Keratinocyte (primary cell): ENCODE measurements around the gene CST7. TPM values are rescaled to one million over a fixed set of nuclear protein-coding genes. Genes with fewer than 3 reads are reported as not detected.

Experiments
- DNase-seq: peaks from one replicate; pipeline ENCODE4 v3.0.0-alpha.2; 2011; ENCODE audit warnings: low read depth, missing footprints, low spot score
- FAIRE-seq: peaks from 2 replicates; lab custom pipeline; 2011; peaks lifted over from hg19 to GRCh38; lab: Jason Lieb, UNC
- H2AFZ ChIP-seq: 2 replicates; pipeline ENCODE4 v1.6.0; 2012; ENCODE audit warnings: low read length, control low read depth, inconsistent platforms; ENCODE audit not compliant: control insufficient read depth
- H3K27ac ChIP-seq: 2 replicates; pipeline ENCODE4 v1.5.1; 2011; ENCODE audit warnings: low read length; ENCODE audit not compliant: control insufficient read depth, insufficient read depth
- H3K27me3 ChIP-seq: 3 replicates; pipeline ENCODE4 v1.6.0; 2011; ENCODE audit warnings: low read length; ENCODE audit not compliant: control insufficient read depth, insufficient read depth; ENCODE audit errors: extremely low read depth
- H3K36me3 ChIP-seq, 2 experiments: 2 replicates in 1 of 2; 3 replicates in 1 of 2; pipeline ENCODE4 v1.5.1; 2011; ENCODE audit warnings: low read length in 2 of 2, mild to moderate bottlenecking in 1 of 2; ENCODE audit not compliant: control insufficient read depth in 2 of 2, insufficient read depth in 2 of 2; ENCODE audit errors: extremely low read depth in 1 of 2
- H3K4me1 ChIP-seq: 3 replicates; pipeline ENCODE4 v1.5.1; 2011; ENCODE audit warnings: low read length; ENCODE audit not compliant: control insufficient read depth, insufficient read depth; ENCODE audit errors: extremely low read depth
- H3K4me2 ChIP-seq: 3 replicates; pipeline ENCODE4 v1.6.0; 2011; ENCODE audit warnings: low read depth, low read length; ENCODE audit not compliant: control insufficient read depth, insufficient read depth; ENCODE audit errors: extremely low read depth
- H3K4me3 ChIP-seq, 3 experiments: fragments of 200-600 bp in 1 of 3; sonication (generic) in 1 of 3; 2 replicates in 2 of 3; 3 replicates in 1 of 3; pipeline ENCODE4 v1.5.1; 2011 to 2016; ENCODE audit warnings: low read length in 3 of 3, mild to moderate bottlenecking in 3 of 3, control low read depth in 2 of 3, inconsistent platforms in 1 of 3, low read depth in 1 of 3, mixed read lengths in 1 of 3, mixed run types in 1 of 3, moderate library complexity in 1 of 3; ENCODE audit not compliant: control insufficient read depth in 2 of 3, insufficient read depth in 2 of 3; ENCODE audit errors: extremely low read depth in 1 of 3
- H3K79me2 ChIP-seq: 2 replicates; pipeline ENCODE4 v1.6.0; 2012; ENCODE audit warnings: low read length; ENCODE audit not compliant: control insufficient read depth, insufficient read depth
- H3K9ac ChIP-seq: 3 replicates; pipeline ENCODE4 v1.6.0; 2011; ENCODE audit warnings: low read length; ENCODE audit not compliant: control insufficient read depth, insufficient read depth; ENCODE audit errors: extremely low read depth
- H3K9me1 ChIP-seq: 3 replicates; pipeline ENCODE4 v1.6.0; 2011; ENCODE audit warnings: low read length; ENCODE audit not compliant: control insufficient read depth, insufficient read depth; ENCODE audit errors: extremely low read depth
- H3K9me3 ChIP-seq: 2 replicates; pipeline ENCODE4 v1.5.1; 2012; ENCODE audit warnings: low read depth, low read length; ENCODE audit not compliant: control insufficient read depth
- H4K20me1 ChIP-seq: 3 replicates; pipeline ENCODE4 v1.6.0; 2011; ENCODE audit warnings: low read length; ENCODE audit not compliant: control insufficient read depth, insufficient read depth; ENCODE audit errors: extremely low read depth
- CTCF ChIP-seq, 3 experiments: IDR thresholded peaks in 1 of 3; conservative IDR thresholded peaks in 1 of 3; optimal IDR thresholded peaks in 1 of 3; 2 replicates in 2 of 3; 3 replicates in 1 of 3; pipeline versions ENCODE3 to v1.5.1; 2011; ENCODE audit warnings: low read length in 3 of 3, mild to moderate bottlenecking in 3 of 3, moderate library complexity in 2 of 3, control low read depth in 1 of 3, inconsistent platforms in 1 of 3; ENCODE audit not compliant: insufficient read depth in 2 of 3; ENCODE audit errors: extremely low read depth in 1 of 3
- EZH2 ChIP-seq: IDR thresholded peaks from one replicate; pipeline ENCODE4 v1.6.1; 2012; ENCODE audit warnings: inconsistent platforms, mild to moderate bottlenecking, low read length, moderate library complexity
- dilution Hi-C: fragments of 300-500 bp; cut with MboI; formaldehyde crosslinking; loops from one replicate; pipeline ENCODE4 v1.7.0; 2020; ENCODE audit warnings: low sequenced_read_pairs; ENCODE audit not compliant: extremely low pct_ligation_motif_present
- polyA plus RNA-seq, 5 experiments: library from polyadenylated mRNA; depleted of rRNA in 3 of 5; stranded (reverse) in 3 of 5; stranded (forward) in 1 of 5; unstranded in 1 of 5; fragments of >200 nt; gene quantifications; 1 replicate in 1 of 5; 2 replicates in 3 of 5; 3 replicates in 1 of 5; pipeline versions ENCODE4 v1.2.1 to v1.2.3, GENCODE V29; 2011 to 2012; ENCODE audit warnings: missing spikeins in 2 of 5, low read depth in 1 of 5, low replicate concordance in 1 of 5

CST7 gene
- polyA plus RNA-seq, 1 donor (not counting 4 experiments of a cell fraction or from before 2014, with no cell fraction given): not detected

- Histone ChIP-seq H3K4me2 (no peak overlapping the region), H2AFZ (no peak overlapping the region), H3K9me1 (no peaks in the 10 kb centered on the region), H3K9me3 (no peaks in the 10 kb centered on the region), H3K4me3 (no peak overlapping the region), H3K27me3 (no peaks in the 10 kb centered on the region), H3K79me2 (no peaks in the 10 kb centered on the region), H3K36me3 (no peaks in the 10 kb centered on the region), H3K27ac (no peak overlapping the region), H3K4me1 (peaks cover 20% of the 10 kb centered on the region), H3K9ac (no peak overlapping the region), H4K20me1 (no peaks in the 10 kb centered on the region)
- DNase-seq (no peak), FAIRE-seq (no peak)
- dilution Hi-C loops: no loop called here
- TF ChIP-seq EZH2: no peak
- TF ChIP-seq CTCF (optimal IDR thresholded peaks at IDR 0.05 in 1 of 3, IDR thresholded peaks at IDR 0.05 in 1 of 3, conservative IDR thresholded peaks at IDR 0.05 in 1 of 3; ENCODE audit: extremely low read depth in 1 of 3, insufficient read depth in 2 of 3, low read length in 3 of 3): no peak
Measured at GRCh38 chr20:24934716-24935115, 14.4 kb upstream of the CST7 start.

GRCh38 chr20:24935140-24935539 is 13.9 kb upstream of the CST7 start:
- Histone ChIP-seq H3K79me2 (no peaks in the 10 kb centered on the region), H3K9me1 (no peaks in the 10 kb centered on the region), H3K9ac (no peak overlapping the region), H3K36me3 (no peaks in the 10 kb centered on the region), H3K27ac (no peak overlapping the region), H3K9me3 (no peaks in the 10 kb centered on the region), H3K4me2 (no peak overlapping the region), H3K4me1 (peaks cover 16% of the 10 kb centered on the region), H3K4me3 (no peak overlapping the region), H4K20me1 (no peaks in the 10 kb centered on the region), H2AFZ (no peak overlapping the region), H3K27me3 (no peaks in the 10 kb centered on the region)
- no peak for DNase-seq
- dilution Hi-C loops: no loop called here
- TF ChIP-seq EZH2 (no peak), CTCF (optimal IDR thresholded peaks at IDR 0.05 in 1 of 3, IDR thresholded peaks at IDR 0.05 in 1 of 3, conservative IDR thresholded peaks at IDR 0.05 in 1 of 3; ENCODE audit: extremely low read depth in 1 of 3, insufficient read depth in 2 of 3, low read length in 3 of 3) (no peak)
- no peak for FAIRE-seq
